ENCODE data around the gene RAD51B. TPM values are rescaled to one million over a fixed set of nuclear protein-coding genes. Genes with fewer than 3 reads are reported as not detected.

RAD51B gene
- total RNA-seq, 1 experiment from 2014 or later: 20.0 TPM

GRCh38 chr14:68232300-68233055, 412.9 kb downstream of the RAD51B start:
- TF ChIP-seq SP1 (IDR thresholded peaks at IDR 0.05; ENCODE audit: low read depth): peak; percentile 53
- TF ChIP-seq POLR2AphosphoS5 (IDR thresholded peaks at IDR 0.05; ENCODE audit: low read depth, low read length): no peak
- TF ChIP-seq, protein P1, sequence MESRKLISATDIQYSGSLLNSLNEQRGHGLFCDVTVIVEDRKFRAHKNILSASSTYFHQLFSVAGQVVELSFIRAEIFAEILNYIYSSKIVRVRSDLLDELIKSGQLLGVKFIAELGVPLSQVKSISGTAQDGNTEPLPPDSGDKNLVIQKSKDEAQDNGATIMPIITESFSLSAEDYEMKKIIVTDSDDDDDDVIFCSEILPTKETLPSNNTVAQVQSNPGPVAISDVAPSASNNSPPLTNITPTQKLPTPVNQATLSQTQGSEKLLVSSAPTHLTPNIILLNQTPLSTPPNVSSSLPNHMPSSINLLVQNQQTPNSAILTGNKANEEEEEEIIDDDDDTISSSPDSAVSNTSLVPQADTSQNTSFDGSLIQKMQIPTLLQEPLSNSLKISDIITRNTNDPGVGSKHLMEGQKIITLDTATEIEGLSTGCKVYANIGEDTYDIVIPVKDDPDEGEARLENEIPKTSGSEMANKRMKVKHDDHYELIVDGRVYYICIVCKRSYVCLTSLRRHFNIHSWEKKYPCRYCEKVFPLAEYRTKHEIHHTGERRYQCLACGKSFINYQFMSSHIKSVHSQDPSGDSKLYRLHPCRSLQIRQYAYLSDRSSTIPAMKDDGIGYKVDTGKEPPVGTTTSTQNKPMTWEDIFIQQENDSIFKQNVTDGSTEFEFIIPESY (IDR thresholded peaks at IDR 0.05; ENCODE audit: extremely low read depth, insufficient replicate concordance, low read length): no peak
- peak; percentile 74 for TF ChIP-seq FOSL1 (IDR thresholded peaks at IDR 0.05; ENCODE audit: low read depth)
- TF ChIP-seq EZH2phosphoT487 (IDR thresholded peaks at IDR 0.05; ENCODE audit: borderline replicate concordance): no peak
- peak; percentile 75 for TF ChIP-seq JUND (IDR thresholded peaks at IDR 0.05)
- TF ChIP-seq, protein P2, sequence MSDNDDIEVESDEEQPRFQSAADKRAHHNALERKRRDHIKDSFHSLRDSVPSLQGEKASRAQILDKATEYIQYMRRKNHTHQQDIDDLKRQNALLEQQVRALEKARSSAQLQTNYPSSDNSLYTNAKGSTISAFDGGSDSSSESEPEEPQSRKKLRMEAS (IDR thresholded peaks at IDR 0.05): 0 out of 2 replicates have a peak, but pooled peaks have one; percentile 31
- peak; percentile 46; the same call in 1 of the 2 replicates for TF ChIP-seq CEBPB (IDR thresholded peaks at IDR 0.05; ENCODE audit: low read depth)
- 0 out of 2 replicates have a peak, but pooled peaks have one; percentile 63 for TF ChIP-seq CBX3 (IDR thresholded peaks at IDR 0.05; ENCODE audit: low read depth)
- TF ChIP-seq POLR2A (IDR thresholded peaks at IDR 0.05; ENCODE audit: borderline replicate concordance, extremely low read depth, insufficient read depth, insufficient read length): no peak
- TF ChIP-seq, protein P3, sequence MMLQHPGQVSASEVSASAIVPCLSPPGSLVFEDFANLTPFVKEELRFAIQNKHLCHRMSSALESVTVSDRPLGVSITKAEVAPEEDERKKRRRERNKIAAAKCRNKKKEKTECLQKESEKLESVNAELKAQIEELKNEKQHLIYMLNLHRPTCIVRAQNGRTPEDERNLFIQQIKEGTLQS (IDR thresholded peaks at IDR 0.05): 0 out of 2 replicates have a peak, but pooled peaks have one; percentile 26
- TF ChIP-seq SRF (IDR thresholded peaks at IDR 0.05; ENCODE audit: low read depth): peak; percentile 33; the same call in 1 of the 2 replicates
- TF ChIP-seq, protein P4, sequence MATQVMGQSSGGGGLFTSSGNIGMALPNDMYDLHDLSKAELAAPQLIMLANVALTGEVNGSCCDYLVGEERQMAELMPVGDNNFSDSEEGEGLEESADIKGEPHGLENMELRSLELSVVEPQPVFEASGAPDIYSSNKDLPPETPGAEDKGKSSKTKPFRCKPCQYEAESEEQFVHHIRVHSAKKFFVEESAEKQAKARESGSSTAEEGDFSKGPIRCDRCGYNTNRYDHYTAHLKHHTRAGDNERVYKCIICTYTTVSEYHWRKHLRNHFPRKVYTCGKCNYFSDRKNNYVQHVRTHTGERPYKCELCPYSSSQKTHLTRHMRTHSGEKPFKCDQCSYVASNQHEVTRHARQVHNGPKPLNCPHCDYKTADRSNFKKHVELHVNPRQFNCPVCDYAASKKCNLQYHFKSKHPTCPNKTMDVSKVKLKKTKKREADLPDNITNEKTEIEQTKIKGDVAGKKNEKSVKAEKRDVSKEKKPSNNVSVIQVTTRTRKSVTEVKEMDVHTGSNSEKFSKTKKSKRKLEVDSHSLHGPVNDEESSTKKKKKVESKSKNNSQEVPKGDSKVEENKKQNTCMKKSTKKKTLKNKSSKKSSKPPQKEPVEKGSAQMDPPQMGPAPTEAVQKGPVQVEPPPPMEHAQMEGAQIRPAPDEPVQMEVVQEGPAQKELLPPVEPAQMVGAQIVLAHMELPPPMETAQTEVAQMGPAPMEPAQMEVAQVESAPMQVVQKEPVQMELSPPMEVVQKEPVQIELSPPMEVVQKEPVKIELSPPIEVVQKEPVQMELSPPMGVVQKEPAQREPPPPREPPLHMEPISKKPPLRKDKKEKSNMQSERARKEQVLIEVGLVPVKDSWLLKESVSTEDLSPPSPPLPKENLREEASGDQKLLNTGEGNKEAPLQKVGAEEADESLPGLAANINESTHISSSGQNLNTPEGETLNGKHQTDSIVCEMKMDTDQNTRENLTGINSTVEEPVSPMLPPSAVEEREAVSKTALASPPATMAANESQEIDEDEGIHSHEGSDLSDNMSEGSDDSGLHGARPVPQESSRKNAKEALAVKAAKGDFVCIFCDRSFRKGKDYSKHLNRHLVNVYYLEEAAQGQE (IDR thresholded peaks at IDR 0.05; ENCODE audit: low read depth): no peak
- no peak for TF ChIP-seq RAD21 (IDR thresholded peaks at IDR 0.05; ENCODE audit: low read depth)
- TF ChIP-seq TCF7L2 (IDR thresholded peaks at IDR 0.05; ENCODE audit: borderline replicate concordance, extremely low read depth, insufficient read depth, insufficient read length): no peak
- Histone ChIP-seq H3K4me2 (ENCODE audit: low read length) (peak overlapping the region; percentile 58), H3K9me3 (ENCODE audit: control insufficient read depth in 1 of 2, insufficient read depth in 1 of 2, low read depth in 1 of 2, low read length in 2 of 2) (no peaks in the 10 kb centered on the region), H3K27me3 (ENCODE audit: insufficient read depth, low read length) (no peaks in the 10 kb centered on the region), H3K9ac (ENCODE audit: low read length) (no peak overlapping the region), H3K79me2 (ENCODE audit: insufficient read depth, low read length) (no peaks in the 10 kb centered on the region), H3K9me2 (ENCODE audit: insufficient read depth) (no peaks in the 10 kb centered on the region), H3K27ac (ENCODE audit: low read depth, low read length) (peak overlapping the region; percentile 97), H3K4me1 (ENCODE audit: control insufficient read depth in 1 of 2, insufficient read depth in 2 of 2, low read length in 2 of 2) (peaks cover 30 to 57% of the 10 kb centered on the region in 2 experiments), H2AFZ (ENCODE audit: low read depth, low read length, poor library complexity, severe bottlenecking) (peak overlapping the region; percentile 32), H3K4me3 (replicated peaks in 1 of 2; ENCODE audit: low read depth in 1 of 2, low read length in 2 of 2) (no peak overlapping the region), H4K20me1 (ENCODE audit: insufficient read depth) (no peaks in the 10 kb centered on the region), H3K36me3 (ENCODE audit: control insufficient read depth in 1 of 2, insufficient read depth in 2 of 2, low read length in 2 of 2) (no peaks in the 10 kb centered on the region)
- DNase-seq (ENCODE audit: low read depth, low spot score) (peak; percentile 82), ATAC-seq (peak; percentile 81)
- ChIA-PET CTCF (interaction anchor here (1.1 kb wide), 1 partner anchor 612 kb away, joined by 3 read pairs; no protein-coding TSS in a partner anchor), POLR2A (no interaction called here), RAD21 (ENCODE audit: low non-redundant PET in 1 of 2, low total read pairs in 2 of 2, uncharacterized antibody in 2 of 2, unreplicated experiment in 2 of 2) (no interaction called here)
- intact Hi-C loops (cut with micrococcal nuclease): no loop called here
- BruUV-seq (replicated peaks): no TSS peak

All from HCT116 (cell line).